Thyroid gland (tissue), 4 donors: ENCODE results near the gene INSYN1.

Experiments
- POLR2A ChIP-seq, 2 donors: fragments of 450-650 bp; IDR thresholded peaks; one replicate each; pipeline ENCODE4 v1.6.1; 2017; ENCODE audit warnings: antibody characterized with exemption in 2 of 2, mild to moderate bottlenecking in 2 of 2, moderate library complexity in 1 of 2
- TF ChIP-seq, protein P1 (sequence below), 6 experiments: fragments of 200-600 bp in 3 of 6; fragments of 450-650 bp in 3 of 6; sonication (generic) in 3 of 6; IDR thresholded peaks; one replicate each; pipeline ENCODE4 v1.5.1; 2016 to 2019; ENCODE audit warnings: antibody characterized with exemption in 6 of 6, mild to moderate bottlenecking in 2 of 6, inconsistent platforms in 1 of 6, moderate library complexity in 1 of 6

DNA sequence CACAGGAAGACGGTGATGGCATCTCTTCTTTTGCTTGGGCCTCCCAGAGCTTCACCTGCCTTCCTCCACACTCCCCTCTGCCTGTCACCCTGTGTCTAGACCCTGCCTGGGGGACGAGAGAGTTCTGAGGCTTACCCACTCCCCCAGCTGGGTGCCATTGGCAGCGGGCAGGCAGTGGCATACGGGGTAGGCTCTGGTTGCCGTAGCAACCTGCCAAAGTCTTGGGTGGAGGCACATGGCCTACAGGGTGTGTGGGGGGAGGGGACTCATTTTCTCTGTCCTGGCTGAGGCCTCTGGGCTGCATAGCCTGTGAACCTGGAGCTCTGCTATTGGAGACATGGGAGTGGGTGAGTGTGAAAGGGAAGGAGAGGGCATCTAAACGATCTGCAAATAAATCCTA, 4.4 kb downstream of the INSYN1 start:
- TF ChIP-seq, protein P1, sequence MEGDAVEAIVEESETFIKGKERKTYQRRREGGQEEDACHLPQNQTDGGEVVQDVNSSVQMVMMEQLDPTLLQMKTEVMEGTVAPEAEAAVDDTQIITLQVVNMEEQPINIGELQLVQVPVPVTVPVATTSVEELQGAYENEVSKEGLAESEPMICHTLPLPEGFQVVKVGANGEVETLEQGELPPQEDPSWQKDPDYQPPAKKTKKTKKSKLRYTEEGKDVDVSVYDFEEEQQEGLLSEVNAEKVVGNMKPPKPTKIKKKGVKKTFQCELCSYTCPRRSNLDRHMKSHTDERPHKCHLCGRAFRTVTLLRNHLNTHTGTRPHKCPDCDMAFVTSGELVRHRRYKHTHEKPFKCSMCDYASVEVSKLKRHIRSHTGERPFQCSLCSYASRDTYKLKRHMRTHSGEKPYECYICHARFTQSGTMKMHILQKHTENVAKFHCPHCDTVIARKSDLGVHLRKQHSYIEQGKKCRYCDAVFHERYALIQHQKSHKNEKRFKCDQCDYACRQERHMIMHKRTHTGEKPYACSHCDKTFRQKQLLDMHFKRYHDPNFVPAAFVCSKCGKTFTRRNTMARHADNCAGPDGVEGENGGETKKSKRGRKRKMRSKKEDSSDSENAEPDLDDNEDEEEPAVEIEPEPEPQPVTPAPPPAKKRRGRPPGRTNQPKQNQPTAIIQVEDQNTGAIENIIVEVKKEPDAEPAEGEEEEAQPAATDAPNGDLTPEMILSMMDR (IDR thresholded peaks at IDR 0.05) = no peak
- TF ChIP-seq POLR2A (IDR thresholded peaks at IDR 0.05) = no peak
